Right lobe of liver (tissue), 6 donors: ENCODE results near the gene GRIN3B. TPM values are rescaled to one million over a fixed set of nuclear protein-coding genes. Genes with fewer than 3 reads are reported as not detected.

Experiments used
- ATAC-seq, 4 donors: fragments of 200-7000 bp; cut with Tn5 transposase; one replicate each; pipeline ENCODE4 v1.9.1; 2020; ENCODE audit warnings: mild to moderate bottlenecking in 4 of 4, moderate library complexity in 4 of 4
- DNase-seq, 3 donors: peaks; one replicate each; pipeline ENCODE4 v3.0.0-alpha.2; 2020
- H3K27ac ChIP-seq, 3 donors: fragments of 200-600 bp; one replicate each; pipeline ENCODE4 v1.8.0; 2022
- H3K27me3 ChIP-seq, 2 donors: fragments of 200-600 bp; one replicate each; pipeline ENCODE4 v1.8.0; 2022
- H3K36me3 ChIP-seq, 4 donors: fragments of 200-600 bp; sonication (generic) in 1 of 4; one replicate each; pipeline versions ENCODE4 v1.5.1 to v1.8.0; 2017 to 2022; ENCODE audit warnings: control low read depth in 1 of 4
- H3K4me1 ChIP-seq, 4 donors: fragments of 200-600 bp; sonication (generic) in 1 of 4; one replicate each; pipeline versions ENCODE4 v1.5.1 to v1.8.0; 2017 to 2022; ENCODE audit warnings: control low read depth in 1 of 4
- H3K4me3 ChIP-seq, 3 donors: fragments of 200-600 bp; one replicate each; pipeline ENCODE4 v1.8.0; 2022
- H3K9me3 ChIP-seq, 4 donors: fragments of 200-600 bp; sonication (generic) in 1 of 4; one replicate each; pipeline versions ENCODE4 v1.5.1 to v1.8.0; 2017 to 2022; ENCODE audit warnings: control low read depth in 1 of 4
- POLR2A ChIP-seq: fragments of 450-650 bp; IDR thresholded peaks from one replicate; pipeline ENCODE4 v1.6.1; 2017; ENCODE audit warnings: antibody characterized with exemption, mild to moderate bottlenecking
- WGBS: methylation state at CpG from one replicate; pipeline ENCODE4 v1.1.6; 2018; ENCODE audit warnings: low coverage, low lambda C conversion rate; ENCODE audit not compliant: insufficient coverage; ENCODE audit errors: missing lambda C conversion rate; 5-methylcytosine and 5-hydroxymethylcytosine counted together
- intact Hi-C, 2 donors: fragments of 100-400 bp; cut with DNase I; formaldehyde crosslinking; loops; one replicate each; pipeline versions ENCODE4 v1.11.2 to v1.14.1; 2022
- total RNA-seq, 6 experiments: library from RNA; depleted of rRNA in 2 of 6; stranded (reverse); fragments of >200 nt in 2 of 6; fragmentation: NEBNext Ultra II Directional in 3 of 6; extraction: Animal tissue kit (Norgen Biotek cat#: 25700) in 3 of 6; gene quantifications; one replicate each; pipeline versions ENCODE4 v1.1.0 to v1.2.4, GENCODE V29; 2016 to 2023
- TF ChIP-seq, protein P1 (sequence below), 4 donors: fragments of 200-600 bp in 3 of 4; fragments of 450-650 bp in 1 of 4; IDR thresholded peaks; one replicate each; pipeline versions ENCODE4 v1.5.1 to v1.8.0; 2016 to 2022; ENCODE audit warnings: antibody characterized with exemption in 4 of 4, mild to moderate bottlenecking in 2 of 4
- donor health status: DM: no; HTN: yes; CAD: no.
- donor health status: DM: no; HTN: no; CAD: no.
- donor health status: DM: no; HTN: no; CAD: no.
- donor health status: DM: no; HTN: yes; CAD: no.
- donor health status: DM: no; HTN: yes; CAD: no.

The GRIN3B gene
- total RNA-seq, 6 experiments from 2014 or later = 0.06 TPM; not detected in 5

DNA sequence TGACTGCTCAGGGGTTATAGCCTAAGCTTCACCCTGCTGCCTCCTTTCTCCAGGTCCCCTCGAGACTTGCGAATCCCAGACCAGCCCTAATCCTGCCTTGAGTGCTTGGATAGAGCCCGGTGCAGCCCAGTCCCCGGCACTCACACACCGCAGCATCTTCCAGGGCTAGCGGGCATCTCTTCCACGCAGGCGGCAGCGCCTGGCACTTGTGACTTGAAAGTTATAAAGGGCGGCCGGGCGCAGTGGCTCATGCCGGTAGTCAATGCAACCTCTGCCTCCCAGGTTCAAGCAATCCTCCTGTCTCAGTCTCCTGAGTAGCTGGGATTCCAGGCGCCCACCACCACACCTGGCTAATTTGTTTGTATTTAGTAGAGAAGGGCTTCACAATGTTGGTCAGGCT is 14.1 kb upstream of the GRIN3B start:
- Histone ChIP-seq H3K36me3 (peaks cover 0 to 9% (median 0%) of the 10 kb centered on the region in 4 donors), H3K4me1 (peaks cover 0 to 20% (median 6%) of the 10 kb centered on the region in 4 donors), H3K27ac (no peak overlapping the region), H3K27me3 (no peaks in the 10 kb centered on the region), H3K9me3 (no peaks in the 10 kb centered on the region), H3K4me3 (no peak overlapping the region)
- ATAC-seq (no peak), DNase-seq (no peak)
- WGBS = 80% methylated on average over 1 of the region's 14 CpGs
- TF ChIP-seq, protein P1, sequence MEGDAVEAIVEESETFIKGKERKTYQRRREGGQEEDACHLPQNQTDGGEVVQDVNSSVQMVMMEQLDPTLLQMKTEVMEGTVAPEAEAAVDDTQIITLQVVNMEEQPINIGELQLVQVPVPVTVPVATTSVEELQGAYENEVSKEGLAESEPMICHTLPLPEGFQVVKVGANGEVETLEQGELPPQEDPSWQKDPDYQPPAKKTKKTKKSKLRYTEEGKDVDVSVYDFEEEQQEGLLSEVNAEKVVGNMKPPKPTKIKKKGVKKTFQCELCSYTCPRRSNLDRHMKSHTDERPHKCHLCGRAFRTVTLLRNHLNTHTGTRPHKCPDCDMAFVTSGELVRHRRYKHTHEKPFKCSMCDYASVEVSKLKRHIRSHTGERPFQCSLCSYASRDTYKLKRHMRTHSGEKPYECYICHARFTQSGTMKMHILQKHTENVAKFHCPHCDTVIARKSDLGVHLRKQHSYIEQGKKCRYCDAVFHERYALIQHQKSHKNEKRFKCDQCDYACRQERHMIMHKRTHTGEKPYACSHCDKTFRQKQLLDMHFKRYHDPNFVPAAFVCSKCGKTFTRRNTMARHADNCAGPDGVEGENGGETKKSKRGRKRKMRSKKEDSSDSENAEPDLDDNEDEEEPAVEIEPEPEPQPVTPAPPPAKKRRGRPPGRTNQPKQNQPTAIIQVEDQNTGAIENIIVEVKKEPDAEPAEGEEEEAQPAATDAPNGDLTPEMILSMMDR (IDR thresholded peaks at IDR 0.05) = no peak
- no peak for TF ChIP-seq POLR2A
- intact Hi-C loops = loop anchor here in 1 of 2 donors (10.0 kb wide), 1 partner anchor 221 kb away; no protein-coding TSS in a partner anchor

GRCh38 chr19:988081-988480 is 12.1 kb upstream of the GRIN3B start:
- intact Hi-C loops = loop anchor here in 1 of 2 donors (10.0 kb wide), 1 partner anchor 223 kb away; no protein-coding TSS in a partner anchor
- no peaks in the 10 kb centered on the region for H3K27me3 ChIP-seq
- ATAC-seq = no peak
- H3K4me3 ChIP-seq = no peak overlapping the region
- TF ChIP-seq, protein P1 (IDR thresholded peaks at IDR 0.05) = no peak
- TF ChIP-seq POLR2A = no peak
- H3K9me3 ChIP-seq = no peaks in the 10 kb centered on the region
- WGBS = 100% methylated on average over 1 of the region's 14 CpGs
- peaks cover 0 to 9% (median 0%) of the 10 kb centered on the region in 4 donors for H3K36me3 ChIP-seq
- H3K27ac ChIP-seq = no peak overlapping the region
- peaks cover 0 to 17% (median 8%) of the 10 kb centered on the region in 4 donors for H3K4me1 ChIP-seq
- DNase-seq = peak in 1 of 3 donors; percentile 16

- H3K4me1 ChIP-seq = peaks cover 0 to 20% (median 8%) of the 10 kb centered on the region in 4 donors
- peaks cover 0 to 9% (median 0%) of the 10 kb centered on the region in 4 donors for H3K36me3 ChIP-seq
- ATAC-seq = no peak
- no peaks in the 10 kb centered on the region for H3K9me3 ChIP-seq
- no peak overlapping the region for H3K27ac ChIP-seq
- no peaks in the 10 kb centered on the region for H3K27me3 ChIP-seq
- H3K4me3 ChIP-seq = no peak overlapping the region
- intact Hi-C loops = loop anchor here in 1 of 2 donors (10.0 kb wide), 1 partner anchor 224 kb away; no protein-coding TSS in a partner anchor
- no peak for TF ChIP-seq POLR2A
- TF ChIP-seq, protein P1 (IDR thresholded peaks at IDR 0.05) = no peak
- WGBS = 93% methylated on average over 2 of the region's 15 CpGs
- no peak for DNase-seq
Observed at GRCh38 chr19:988510-988909, 11.7 kb upstream of the GRIN3B start.

DNA sequence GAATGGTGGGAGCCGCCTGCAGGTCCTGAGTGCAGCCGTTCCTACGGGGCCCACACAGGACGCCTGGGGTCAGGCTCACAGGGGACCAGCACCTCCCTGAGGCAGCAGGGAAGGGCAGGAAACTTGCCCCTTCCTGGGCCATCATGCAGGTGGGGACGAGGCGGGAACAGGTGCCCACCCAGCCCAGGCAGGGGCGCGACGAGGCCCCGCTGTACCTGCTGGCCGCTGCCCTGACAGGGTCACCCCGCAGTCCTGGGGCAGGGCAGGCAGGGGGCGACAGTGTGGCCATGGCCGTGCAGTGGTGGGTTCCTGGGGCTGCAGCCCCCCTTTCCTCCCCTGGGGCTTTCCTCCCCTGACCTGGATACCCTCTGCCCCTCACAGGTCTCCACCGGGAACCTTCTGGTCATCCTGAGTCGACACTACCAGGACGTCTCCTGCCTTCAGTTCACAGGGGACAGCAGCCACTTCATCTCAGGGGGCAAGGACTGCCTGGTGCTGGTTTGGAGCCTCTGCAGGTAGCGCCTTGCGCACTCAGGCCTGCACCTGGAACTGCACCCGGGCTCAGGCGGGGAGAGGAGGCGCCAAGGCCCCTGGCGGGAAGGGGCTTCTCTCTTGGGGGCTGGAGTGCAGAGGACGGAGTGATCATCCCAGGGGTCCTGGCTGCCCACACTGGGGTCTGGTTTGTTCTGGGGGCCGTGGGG is 10.7 kb upstream of the GRIN3B start:
- H3K4me3 ChIP-seq = no peak overlapping the region
- H3K4me1 ChIP-seq = peaks cover 0 to 27% (median 7%) of the 10 kb centered on the region in 4 donors
- H3K27me3 ChIP-seq = no peaks in the 10 kb centered on the region
- ATAC-seq (no peak), DNase-seq (no peak)
- intact Hi-C loops = loop anchor here in 1 of 2 donors (10.0 kb wide), 2 partner anchors 135 to 225 kb away; partner anchors contain the start of genes CFD and ELANE
- H3K9me3 ChIP-seq = no peaks in the 10 kb centered on the region
- no CpG with 5 or more reads among the region's 25 CpGs for WGBS
- H3K27ac ChIP-seq = no peak overlapping the region
- TF ChIP-seq POLR2A = no peak
- TF ChIP-seq, protein P1 (IDR thresholded peaks at IDR 0.05) = peak in 1 of 4 donors; percentile 14
- H3K36me3 ChIP-seq = peaks cover 0 to 9% (median 0%) of the 10 kb centered on the region in 4 donors
